RPMI7951 (cell line): ENCODE measurements around the gene CCDC33. TPM values are rescaled to one million over a fixed set of nuclear protein-coding genes. Genes with fewer than 3 reads are reported as not detected.

Experiments used
- DNase-seq: peaks from one replicate; pipeline ENCODE4 v3.0.0-alpha.2; 2012; ENCODE audit warnings: low read depth
- total RNA-seq: library from RNA; depleted of rRNA; stranded (reverse); fragments of >200 nt; shearing (Covaris generic); gene quantifications from 2 replicates; pipeline ENCODE4 v1.2.3, GENCODE V29; 2014

Gene CCDC33
- total RNA-seq, 1 experiment from 2014 or later, result 1.1 TPM

DNA sequence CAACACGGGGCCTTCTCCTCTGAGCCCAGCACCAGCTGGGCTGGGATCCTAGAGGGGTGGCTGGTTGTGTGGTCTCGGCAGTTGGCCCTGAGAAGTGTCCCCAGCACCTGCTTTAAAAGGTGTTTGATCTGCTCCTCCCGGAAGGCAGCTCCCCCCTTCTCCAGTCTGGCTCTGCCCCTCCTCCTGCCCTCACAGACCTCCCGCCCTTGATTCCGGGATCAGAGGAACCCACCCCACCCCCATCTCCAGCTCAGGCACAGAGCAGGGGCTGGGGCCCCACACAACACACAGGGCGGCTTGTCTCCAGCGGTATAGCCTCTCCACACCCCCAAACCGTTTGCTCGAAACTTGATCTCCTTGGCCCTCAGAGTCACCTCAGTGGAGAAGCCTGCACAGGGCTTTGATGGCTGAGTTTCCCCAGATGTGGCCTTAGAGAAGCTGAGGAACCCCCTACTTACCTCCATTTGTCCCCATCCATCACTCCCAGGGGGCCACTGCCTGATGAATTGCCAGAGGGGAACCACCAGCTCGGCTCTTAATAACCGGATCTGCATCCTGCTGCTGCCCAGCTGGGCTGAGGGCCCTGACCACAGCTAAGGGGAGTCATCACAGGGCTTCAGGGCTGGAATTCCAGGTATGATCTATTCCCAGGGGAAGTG lies 27.1 kb upstream of the CCDC33 start:
- peak; percentile 98 for DNase-seq

DNA sequence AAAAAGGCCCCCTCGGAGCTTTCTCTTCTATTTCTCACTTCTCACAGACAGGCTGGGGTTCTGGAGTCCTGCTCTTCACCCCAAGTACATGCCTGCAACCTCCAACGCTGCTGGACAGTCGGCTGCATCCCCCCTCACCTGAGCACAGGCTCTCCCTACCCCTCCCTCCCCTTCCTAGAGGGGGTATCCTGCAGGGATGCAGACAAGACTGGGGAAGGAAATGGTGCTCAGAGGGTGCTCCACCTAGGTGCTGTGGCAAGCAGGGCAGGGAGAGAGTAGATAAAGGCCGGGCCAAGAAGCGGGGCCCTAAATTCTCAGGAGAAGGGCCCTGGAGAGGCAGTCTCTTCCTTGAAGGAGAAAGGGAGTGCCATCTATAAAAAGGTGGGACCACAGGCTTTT lies 26.6 kb upstream of the CCDC33 start:
- no peak for DNase-seq

DNA sequence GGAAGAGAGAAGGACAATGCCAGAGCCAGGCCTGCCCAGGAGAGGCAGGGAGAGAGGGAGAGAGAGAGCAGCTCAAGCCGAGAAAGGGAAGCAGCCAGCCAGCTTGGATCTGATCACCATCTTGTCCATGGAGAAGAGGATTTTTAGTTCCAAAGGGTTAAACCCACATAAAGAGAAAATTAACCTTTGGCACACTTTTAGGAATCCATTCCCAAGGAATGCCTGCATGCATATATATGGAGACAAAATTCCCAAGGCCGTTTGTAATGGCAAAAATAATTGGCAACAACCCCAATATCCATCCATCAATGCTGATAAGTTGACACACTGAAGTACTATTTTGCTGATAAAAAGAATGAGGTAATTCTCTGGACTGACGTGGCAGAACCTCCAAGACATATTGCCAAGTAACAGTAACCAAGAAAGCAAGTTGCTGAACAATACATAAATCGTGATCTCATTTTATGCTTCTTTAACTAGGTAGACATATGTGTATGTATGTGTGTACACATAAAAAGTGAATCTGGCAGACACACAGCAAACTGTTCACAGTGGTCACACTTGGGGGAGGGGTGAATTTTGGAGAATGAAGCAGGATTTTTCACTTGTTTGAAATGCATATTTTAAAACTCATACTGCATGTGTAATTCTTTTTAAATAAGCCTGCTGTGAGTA lies 26.0 kb upstream of the CCDC33 start:
- peak; percentile 75 for DNase-seq

DNA sequence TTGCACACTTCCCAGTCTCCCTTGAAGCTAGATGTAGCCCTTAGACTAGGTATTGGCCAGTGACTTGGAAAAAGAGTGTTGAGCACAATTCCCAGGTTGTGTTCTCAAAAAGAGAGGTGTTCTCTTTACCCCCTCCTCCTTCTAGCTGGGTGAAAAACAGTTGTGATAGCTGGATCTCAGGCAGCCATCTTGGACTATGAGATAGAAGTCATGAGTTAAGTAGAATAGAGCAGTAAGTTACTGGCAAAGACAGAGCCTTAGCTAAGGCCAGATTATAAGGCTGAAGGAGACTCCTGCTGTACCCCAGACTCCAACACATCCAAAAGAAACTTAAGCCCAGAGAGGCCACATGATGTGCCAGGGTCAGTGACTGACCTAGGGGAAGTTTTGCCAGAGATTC lies 25.4 kb upstream of the CCDC33 start:
- no peak for DNase-seq

DNA sequence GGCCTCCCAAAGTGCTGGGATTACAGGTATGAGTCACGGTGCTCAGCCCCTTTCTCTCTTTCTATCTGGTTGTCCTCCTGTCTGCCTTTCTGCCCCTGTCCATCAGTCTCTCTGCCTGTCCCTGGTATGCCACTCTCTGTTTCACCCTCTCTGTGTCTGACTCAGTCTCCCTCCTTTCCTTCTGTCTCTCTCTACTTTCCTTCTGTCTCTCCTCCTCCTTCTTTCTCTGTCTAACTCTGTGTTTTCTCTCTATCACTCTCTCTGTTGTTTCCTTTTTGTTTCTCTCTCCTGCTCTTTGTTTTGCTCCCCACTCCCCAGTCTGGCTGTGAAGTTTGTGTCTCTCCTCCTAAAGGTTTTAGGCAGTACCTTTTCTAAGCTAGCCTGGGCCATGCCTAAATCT lies 24.5 kb upstream of the CCDC33 start:
- no peak for DNase-seq

DNA sequence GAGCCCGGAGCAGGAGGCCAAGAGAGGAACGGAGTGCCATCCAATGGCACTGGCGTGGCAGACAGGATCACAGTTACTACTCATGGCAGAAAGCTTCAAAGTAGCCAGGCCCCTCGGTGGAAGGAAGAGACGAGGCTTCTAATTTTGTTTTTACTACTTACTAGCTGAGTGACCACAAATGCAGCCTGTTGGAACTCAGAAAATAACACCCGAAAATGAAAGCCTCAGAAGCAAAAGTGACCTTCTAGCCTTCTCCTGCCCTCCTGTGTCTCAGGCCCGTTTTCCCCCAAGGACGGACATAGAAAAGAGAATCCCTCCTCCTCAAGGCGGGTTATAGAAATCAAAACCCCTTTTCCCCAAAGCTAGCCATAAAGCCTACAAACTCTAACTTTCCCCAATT lies 23.6 kb upstream of the CCDC33 start:
- no peak for DNase-seq

DNA sequence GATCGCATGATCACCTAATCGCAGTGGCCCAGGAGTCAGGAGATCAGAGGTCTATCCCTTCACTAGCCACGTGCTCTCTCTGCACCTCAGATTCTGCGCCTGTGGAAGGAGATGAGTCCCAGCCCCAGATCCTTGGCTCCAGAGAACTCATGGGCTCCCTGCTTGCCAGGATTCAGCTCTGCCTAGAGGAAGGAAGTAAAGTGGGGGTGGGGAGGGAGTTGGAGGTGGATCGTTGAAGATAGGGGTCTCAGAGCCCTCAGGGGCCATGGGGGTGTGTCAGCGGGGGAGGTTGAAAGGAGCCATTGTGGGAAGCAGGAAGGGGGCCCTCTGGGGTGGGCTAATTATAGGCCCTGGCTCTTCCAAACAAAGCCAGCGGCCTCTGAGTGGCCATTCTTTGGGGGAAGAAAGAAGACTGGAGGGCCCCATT lies 22.3 kb upstream of the CCDC33 start:
- DNase-seq, result no peak

DNA sequence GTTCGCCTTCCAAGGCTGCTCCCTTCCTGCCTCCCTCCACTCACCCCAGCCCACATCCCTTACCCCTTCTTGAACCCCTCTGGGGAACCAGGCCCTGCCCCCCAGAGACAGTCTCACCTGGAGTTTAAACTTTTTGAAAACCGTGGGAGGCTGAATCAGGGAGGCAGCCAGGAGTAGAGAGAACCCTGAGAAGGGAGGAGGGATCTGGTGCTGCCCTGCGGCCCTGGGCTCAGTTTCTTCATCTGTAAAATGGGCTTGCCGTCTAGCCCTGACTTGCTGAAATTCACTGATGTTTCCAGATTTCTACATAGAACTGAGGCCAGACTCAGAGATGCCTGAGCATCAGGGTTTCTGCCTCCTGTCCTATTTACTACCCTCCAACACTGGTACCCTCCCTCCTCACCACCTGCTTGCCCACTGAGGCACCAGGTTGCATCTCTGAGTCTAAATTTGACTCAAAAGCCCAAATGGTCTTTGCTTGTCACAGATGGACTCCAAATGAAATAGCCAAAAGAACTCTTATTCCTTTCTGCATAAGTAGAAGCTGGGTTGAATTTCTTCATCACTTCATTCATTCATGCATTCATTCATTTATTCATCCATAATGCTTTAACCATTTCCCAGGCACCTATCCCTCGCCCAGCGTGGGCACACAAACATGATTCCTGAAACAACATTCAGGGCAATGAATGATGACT lies 21.7 kb upstream of the CCDC33 start:
- DNase-seq, result no peak

DNA sequence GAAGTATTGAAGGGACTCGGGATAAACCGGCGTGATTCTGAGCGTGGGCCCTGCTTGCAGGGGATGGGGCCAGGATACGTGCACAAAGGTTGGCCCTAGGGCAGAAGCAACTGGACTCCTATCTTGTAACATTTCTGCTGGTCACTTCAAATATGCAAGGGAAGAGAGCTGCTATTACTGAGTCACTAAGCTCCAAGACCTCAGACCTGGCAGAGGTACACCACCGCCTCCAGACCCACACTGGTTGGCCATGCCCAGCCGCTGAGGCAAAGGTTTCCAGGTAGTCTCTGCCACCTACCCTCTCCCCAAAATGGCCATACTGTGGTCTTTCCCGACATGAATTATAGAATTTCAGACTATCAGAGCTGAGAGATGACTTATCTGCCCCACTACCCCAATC lies 20.2 kb upstream of the CCDC33 start:
- DNase-seq, result no peak

DNA sequence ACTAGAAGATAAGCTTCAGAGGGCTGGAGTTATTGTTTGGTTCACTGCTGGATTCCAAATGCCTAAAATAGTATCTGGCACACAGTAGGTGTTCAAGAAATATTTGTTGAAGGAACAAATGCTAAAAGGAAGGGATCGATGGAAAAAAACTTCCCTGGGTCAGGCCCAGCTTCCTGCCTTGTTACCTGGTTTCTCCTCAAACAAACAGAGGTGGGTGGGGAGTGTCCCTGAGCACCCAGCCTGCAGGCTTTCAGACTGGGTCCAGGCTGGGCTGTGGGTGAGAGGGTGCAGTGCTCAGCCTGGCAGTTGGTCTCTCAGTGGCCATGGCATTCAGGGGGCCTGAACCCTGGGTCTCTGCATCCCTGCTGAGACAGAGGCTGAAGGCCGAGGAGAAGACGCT lies 19.2 kb upstream of the CCDC33 start:
- no peak for DNase-seq

DNA sequence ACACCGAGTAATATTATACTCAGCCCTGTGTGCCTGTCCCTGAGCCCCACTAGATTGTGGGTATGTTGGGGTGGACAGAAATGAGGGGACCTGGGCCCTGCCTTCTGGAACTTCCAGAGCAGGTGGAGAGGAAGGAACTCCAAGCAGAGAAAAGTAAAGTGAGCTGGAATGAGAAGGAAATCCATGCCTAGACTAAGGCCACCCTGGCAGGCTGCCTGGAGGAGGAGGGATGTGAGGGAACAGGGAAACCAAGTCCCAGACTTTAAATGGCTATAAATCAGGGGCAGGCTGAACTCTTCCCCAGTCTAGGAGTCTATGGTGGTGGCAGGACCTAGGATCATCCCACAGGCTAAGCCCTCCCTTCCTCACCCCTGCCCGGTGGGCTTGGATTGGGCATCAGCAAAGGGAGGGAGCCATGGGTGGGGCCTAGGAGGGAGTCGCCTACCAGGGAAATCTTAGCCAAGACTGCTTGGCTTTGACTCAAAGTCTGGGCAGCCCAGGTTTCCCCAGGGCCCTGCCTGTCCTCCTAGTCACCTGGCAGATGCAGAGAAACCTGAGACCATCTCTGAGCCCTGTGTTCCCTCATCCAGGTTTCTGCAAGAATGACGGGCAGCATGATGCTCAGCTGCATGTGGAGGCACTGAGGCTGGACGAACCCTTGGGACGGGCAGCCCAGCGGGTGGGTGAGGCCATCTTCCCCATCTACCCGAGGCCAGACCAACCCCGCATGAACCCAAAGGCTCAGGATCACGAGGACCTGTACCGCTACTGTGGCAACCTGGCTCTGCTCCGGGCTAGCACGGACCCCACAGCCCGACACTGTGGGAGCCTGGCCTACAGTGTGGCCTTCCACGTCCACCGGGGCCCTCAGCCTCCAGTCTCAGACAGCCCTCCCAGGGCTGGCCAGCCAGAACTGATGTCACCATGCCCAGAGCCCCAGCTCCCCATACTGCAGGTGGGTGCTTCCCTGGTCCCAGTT lies 17.9 kb upstream of the CCDC33 start:
- no peak for DNase-seq

DNA sequence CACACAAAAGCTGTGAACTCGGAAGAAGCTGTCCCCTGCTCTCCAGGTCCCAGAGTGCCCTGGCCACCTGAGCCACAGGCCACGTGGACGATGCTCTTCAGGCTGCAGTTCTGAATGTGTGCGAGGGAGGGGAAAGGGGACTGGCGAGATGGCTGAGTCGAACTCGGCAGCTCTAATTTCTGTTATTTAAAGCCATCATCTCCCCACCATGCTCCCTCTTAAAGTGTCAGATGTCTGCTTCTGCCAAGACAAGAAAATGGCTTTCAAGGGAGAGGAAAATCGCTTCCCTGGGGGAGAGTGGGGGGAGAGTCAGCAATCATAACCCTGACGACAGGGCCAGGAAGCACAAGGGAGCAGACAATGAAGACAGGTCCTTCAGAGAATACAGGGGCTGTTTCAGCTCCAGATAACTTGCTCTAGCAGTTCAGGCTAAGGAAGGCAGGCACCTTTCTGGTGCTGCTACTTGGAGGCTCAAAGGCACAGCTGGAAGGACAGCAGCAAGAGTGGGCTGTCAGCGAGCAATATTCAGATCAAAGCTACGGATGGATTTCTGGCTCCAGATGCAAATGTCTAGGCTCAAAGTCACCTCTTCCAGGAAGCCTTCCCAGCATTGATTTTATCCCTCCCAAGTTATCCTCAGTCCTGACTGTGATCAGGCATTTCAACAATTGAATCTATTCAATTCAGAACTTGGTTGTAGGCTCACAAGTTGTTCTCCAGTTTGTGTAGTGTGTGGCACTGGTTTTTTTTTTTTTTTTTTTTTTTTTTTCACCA lies 15.5 kb upstream of the CCDC33 start:
- DNase-seq, result no peak

DNA sequence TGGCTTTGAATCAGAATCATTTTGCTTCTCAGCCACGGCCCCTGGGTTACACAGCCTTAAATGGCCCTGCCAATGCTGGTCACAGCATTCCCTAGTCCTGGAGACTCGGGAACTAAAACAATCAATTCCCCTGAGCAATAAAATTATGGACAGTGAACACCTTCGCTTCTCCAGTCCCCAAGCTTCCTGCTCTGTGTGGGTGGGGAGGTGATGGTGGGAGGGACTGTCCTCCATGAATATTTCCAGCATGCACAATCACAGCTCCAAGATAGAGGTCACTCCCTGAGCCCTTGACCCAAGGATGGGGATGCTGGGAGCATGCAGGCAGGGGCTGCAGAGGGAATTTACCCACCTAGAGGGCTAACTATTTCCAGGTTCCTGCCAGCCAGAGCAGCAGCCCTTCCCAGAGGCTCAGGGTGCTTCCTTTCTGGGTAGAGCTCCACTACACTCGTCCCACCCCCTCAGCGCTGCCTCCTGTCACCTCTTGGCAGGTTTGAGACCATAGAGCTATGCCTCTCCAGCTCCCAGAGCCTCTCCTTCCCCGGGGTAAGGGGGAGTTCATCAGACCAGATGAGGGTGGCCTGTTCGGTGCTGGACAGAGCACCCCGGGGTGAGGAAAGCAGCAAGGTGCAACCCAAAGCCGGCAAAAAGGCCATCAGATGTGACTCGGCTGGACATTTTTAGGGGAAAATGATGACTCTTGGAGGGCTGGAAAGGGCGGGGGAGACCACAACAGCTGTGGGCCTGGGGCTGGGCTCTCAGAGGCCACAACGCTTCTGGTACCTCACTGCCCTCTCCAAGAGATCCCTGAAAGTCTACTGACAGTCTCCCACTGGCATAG lies 14.5 kb upstream of the CCDC33 start:
- no peak for DNase-seq

DNA sequence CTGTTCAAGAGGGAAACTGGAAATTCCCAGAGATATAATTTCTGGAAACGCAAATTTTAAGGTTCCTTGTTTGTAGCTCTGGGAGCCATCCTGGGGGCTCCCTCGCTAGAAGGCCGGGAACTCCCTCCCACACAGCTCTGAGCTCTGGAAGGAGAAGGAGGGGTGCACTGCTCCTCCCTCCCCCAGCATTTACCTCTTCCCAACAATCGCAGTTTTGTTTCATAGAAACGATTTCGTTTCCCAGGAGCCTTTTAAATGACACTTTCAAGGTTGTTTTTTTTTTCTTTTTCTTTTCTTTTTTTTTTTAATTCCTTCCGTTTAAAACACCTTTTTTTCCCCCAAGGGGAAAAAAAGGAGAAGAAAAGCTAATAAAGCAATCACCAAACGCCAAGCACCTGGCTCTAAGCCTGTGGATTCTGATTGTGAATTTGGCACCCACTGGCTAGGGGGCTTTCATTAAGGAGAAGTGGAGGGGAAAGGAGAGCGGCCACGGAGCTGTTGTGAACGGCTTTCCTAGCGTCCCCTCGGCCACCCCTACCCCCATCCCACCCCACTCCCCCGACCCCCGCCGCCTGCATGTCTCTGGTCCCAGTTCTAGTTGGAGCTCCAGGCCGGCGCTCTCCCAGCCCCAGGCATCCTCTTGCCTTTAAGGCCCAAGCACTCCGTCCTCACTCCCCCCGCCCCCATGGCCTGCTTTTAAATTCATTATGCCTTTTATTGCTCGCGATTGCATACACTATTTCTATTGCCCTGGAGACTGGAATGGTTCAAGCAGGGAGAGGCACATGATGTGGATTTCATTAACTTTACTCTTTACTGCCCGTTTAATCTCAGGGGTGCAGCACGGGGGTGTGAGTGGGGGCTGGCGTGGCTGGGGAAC lies 13.6 kb upstream of the CCDC33 start:
- DNase-seq, result no peak

DNA sequence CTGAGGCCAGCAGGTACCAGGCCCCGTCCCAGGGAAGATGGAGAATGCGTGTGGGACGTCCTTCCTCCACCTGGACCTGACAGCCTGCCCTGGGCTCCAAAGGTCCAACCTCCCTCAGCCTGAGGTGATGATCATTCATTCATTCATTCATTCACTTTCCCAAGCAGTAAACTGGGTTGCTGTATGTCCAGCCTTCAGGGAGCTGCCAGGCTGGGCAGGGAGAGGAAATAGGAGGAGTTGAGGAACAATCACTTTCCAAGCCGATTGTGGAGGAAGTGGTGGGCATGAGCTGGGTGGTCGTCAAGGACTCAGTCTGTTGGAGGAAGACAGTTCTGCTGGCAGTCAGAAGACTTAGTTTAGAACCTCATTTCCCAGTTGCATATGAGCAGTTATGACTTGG lies 10.2 kb upstream of the CCDC33 start:
- no peak for DNase-seq

DNA sequence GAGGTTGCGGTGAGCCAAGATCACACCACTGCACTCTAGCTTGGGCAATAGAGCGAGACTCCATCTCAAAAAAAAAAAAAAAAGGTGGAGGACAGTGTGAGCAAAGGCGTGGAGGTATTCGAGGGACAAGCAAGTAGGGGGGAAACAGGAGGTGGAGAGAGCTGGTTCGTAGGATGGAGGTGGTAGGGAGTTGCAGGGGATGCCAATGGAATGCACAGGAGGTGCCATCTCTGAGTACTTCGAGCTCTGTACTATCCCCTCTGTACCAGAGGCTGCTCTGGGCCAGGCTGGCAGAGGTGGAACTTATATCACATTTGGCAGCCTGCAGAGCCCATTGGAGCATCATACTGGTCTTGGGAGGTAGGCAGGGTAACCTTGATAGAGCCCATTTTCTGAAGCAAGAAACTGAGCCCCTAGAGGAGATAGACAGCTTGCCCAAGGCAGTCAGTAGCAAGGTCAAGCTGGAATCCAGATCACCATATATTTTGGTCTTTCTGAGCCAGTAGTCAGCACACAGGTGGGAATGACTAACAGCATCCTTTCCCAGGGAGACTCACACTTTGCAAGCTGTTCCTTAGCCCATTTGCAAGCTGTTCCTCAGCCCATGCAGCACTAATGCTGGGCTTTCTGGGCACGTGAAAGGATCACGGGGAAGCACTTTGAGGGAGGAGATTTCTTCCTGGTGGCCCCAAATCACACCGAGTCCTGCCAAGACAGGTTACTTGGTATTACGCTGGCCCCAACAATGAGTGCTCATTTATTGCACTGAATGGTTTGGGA lies 9.2 kb upstream of the CCDC33 start:
- peak; percentile 59 for DNase-seq

DNA sequence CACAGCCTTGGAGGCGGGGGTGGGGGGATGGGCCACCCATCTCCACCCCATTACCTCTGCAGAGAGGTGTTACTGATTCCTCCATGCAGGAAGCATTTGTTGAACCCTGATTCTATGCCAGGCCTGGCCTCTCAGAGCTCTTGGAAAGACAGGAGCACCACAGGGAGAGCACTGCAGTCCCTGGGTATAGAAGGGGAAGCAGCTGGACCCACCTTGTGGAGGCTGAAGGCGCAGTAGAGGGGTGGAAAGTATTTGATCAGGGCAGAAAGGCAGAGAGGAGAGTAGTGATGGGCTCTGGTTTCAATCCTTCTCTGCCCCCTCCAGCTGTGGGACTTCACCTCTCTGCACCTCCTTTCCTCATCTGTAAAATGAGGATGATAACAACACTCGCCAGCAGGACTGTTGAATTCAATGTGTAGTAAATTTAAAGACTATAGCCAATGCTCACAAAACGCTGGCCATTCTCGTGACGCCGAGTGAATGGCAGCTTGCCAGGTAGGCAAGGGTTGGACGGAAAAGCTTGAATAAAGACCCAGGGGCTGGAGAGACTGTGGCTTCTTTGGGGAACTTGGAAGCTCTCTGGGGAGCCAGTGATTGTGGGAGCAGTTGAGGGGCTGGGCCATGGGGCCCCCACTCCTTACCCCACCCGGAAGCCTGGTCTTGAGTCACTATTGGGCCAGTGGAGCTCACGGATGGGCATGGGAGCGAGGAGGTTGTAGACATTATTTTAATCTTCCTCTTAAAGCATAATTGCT lies 8.0 kb upstream of the CCDC33 start:
- peak; percentile 39 for DNase-seq

DNA sequence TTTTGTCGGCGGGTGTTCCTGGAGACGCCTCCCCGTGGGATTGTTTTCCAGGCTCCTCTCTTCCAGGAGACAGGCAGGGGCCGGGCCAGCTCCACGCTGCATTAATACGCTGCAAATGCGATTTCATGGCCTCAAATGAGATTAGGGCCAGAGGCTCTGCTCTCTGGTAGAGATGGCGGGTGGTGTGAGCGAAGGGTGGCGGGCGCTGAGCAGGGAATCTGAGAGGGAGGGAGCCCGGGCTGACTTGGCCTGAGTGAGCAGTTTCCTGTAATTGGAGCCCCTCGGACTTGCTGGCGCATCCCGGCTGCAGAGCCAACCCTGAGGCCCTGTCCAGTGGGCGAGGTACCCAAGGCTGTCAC lies 7.4 kb upstream of the CCDC33 start:
- DNase-seq, result peak; percentile 66
